CD4-positive, alpha-beta T cell treated with Interleukin-4 for 1 hour (primary cell): ENCODE measurements around the gene PRLHR.
"Not testable (repeated sequence)": the region's sequence is repeated elsewhere in the genome, so short reads cannot be mapped to it uniquely, and the experiment has no call there.

Experiments
- DNase-seq, 2 donors: peaks; one replicate each; pipeline ENCODE4 v3.0.0-alpha.2; 2020 to 2022

Gene PRLHR

GRCh38 chr10:118595598-118596425, at the start of gene PRLHR:
PRLHR (minus strand) TSS chr10:118595648; CDS start chr10:118595244, 404 bp downstream.
- DNase-seq, result no peak

GRCh38 chr10:118642228-118642627, 46.8 kb upstream of the PRLHR start:
- no peak for DNase-seq

- no peak for DNase-seq
These were observed 43.2 kb upstream of the PRLHR start for GRCh38 chr10:118638680-118639079.

- DNase-seq, result no peak
These were observed 40.4 kb upstream of the PRLHR start for GRCh38 chr10:118635674-118636402.

GRCh38 chr10:118633786-118634185, 38.3 kb upstream of the PRLHR start:
- DNase-seq, result no peak

GRCh38 chr10:118629211-118629610, 33.8 kb upstream of the PRLHR start:
- DNase-seq, result no peak

- no peak for DNase-seq
These were observed 32.9 kb upstream of the PRLHR start for GRCh38 chr10:118628397-118628796.

GRCh38 chr10:118626953-118627352, 31.5 kb upstream of the PRLHR start:
- DNase-seq, result no peak

GRCh38 chr10:118625504-118625903, 30.1 kb upstream of the PRLHR start:
- DNase-seq, result no peak

- DNase-seq, result no peak
These were observed 29.3 kb upstream of the PRLHR start for GRCh38 chr10:118624747-118625146.

- peak in 1 of 2 donors; percentile 15 for DNase-seq
These were observed 26.0 kb upstream of the PRLHR start for GRCh38 chr10:118621304-118621942.

- not testable (repeated sequence) for DNase-seq
These were observed 18.4 kb upstream of the PRLHR start for GRCh38 chr10:118613863-118614262.

GRCh38 chr10:118610577-118610976, 15.1 kb upstream of the PRLHR start:
- DNase-seq, result no peak

GRCh38 chr10:118607768-118608354, 12.4 kb upstream of the PRLHR start:
- DNase-seq, result no peak

- DNase-seq, result no peak
These were observed 10.2 kb upstream of the PRLHR start for GRCh38 chr10:118605694-118606093.

GRCh38 chr10:118596426-118597124, 1.1 kb upstream of the PRLHR start:
- DNase-seq, result no peak

- no peak for DNase-seq
These were observed 406 bp downstream of the PRLHR start for GRCh38 chr10:118595064-118595420.

- DNase-seq, result peak; percentile 38 to 41
These were observed 920 bp downstream of the PRLHR start for GRCh38 chr10:118594392-118595063.

- no peak for DNase-seq
These were observed 2.6 kb downstream of the PRLHR start for GRCh38 chr10:118592675-118593330.

GRCh38 chr10:118590334-118590733, 5.1 kb downstream of the PRLHR start:
- DNase-seq, result no peak

GRCh38 chr10:118587881-118588651, 7.4 kb downstream of the PRLHR start:
- no peak for DNase-seq
